H1 (cell line): Measurements from ENCODE around the gene RD3L.

Experiments
- BCL11A ChIP-seq, 2 experiments: IDR thresholded peaks; one replicate each; pipeline ENCODE4 v1.6.1; 2011; ENCODE audit warnings: low read depth in 2 of 2, low read length in 2 of 2, mild to moderate bottlenecking in 2 of 2
- EZH2 ChIP-seq: fragments of 200-600 bp; sonication (generic); IDR thresholded peaks from 2 replicates; pipeline ENCODE4 v1.7.1; 2012; ENCODE audit warnings: low read depth, mild to moderate bottlenecking, moderate library complexity, low read length, inconsistent platforms; ENCODE audit not compliant: severe bottlenecking
- GTF2F1 ChIP-seq: IDR thresholded peaks from 2 replicates; pipeline ENCODE4 v1.6.1; 2012; ENCODE audit warnings: low read depth, low read length, improper control_type of control experiment, borderline replicate concordance
- HDAC6 ChIP-seq: IDR thresholded peaks from one replicate; pipeline ENCODE4 v1.7.1; 2012; ENCODE audit warnings: low read depth, mild to moderate bottlenecking, inconsistent platforms, low read length, moderate library complexity
- JUND ChIP-seq: IDR thresholded peaks from 2 replicates; pipeline ENCODE4 v1.6.1; 2011; ENCODE audit warnings: mild to moderate bottlenecking, improper control_type of control experiment, low read length
- POLR2A ChIP-seq, 2 experiments: IDR thresholded peaks; 1 replicate in 1 of 2; 2 replicates in 1 of 2; pipeline ENCODE4 v1.6.1; 2011; ENCODE audit warnings: low read depth in 2 of 2, low read length in 2 of 2, mild to moderate bottlenecking in 2 of 2; ENCODE audit errors: control extremely low read depth in 1 of 2
- RAD21 ChIP-seq, 2 experiments: IDR thresholded peaks in 1 of 2; conservative IDR thresholded peaks in 1 of 2; 2 replicates each; pipeline ENCODE4 v1.6.1; 2011; ENCODE audit warnings: low read depth in 2 of 2, low read length in 2 of 2, improper control_type of control experiment in 1 of 2, inconsistent platforms in 1 of 2, mild to moderate bottlenecking in 1 of 2, moderate library complexity in 1 of 2
- TAF1 ChIP-seq: IDR thresholded peaks from 2 replicates; pipeline ENCODE4 v1.6.1; 2011; ENCODE audit warnings: mild to moderate bottlenecking, low read depth, low read length
- TCF12 ChIP-seq: IDR thresholded peaks from 2 replicates; pipeline ENCODE4 v1.6.1; 2011; ENCODE audit warnings: low read depth, mild to moderate bottlenecking, low read length
- TF ChIP-seq, protein P1 (sequence below), 3 experiments: IDR thresholded peaks; 1 replicate in 2 of 3; 2 replicates in 1 of 3; pipeline versions ENCODE4 v1.5.1 to v1.6.1; 2011; ENCODE audit warnings: low read length in 3 of 3, mild to moderate bottlenecking in 3 of 3, inconsistent platforms in 2 of 3, low read depth in 1 of 3, moderate library complexity in 1 of 3; ENCODE audit not compliant: insufficient read depth in 1 of 3; ENCODE audit errors: control extremely low read depth in 1 of 3

DNA sequence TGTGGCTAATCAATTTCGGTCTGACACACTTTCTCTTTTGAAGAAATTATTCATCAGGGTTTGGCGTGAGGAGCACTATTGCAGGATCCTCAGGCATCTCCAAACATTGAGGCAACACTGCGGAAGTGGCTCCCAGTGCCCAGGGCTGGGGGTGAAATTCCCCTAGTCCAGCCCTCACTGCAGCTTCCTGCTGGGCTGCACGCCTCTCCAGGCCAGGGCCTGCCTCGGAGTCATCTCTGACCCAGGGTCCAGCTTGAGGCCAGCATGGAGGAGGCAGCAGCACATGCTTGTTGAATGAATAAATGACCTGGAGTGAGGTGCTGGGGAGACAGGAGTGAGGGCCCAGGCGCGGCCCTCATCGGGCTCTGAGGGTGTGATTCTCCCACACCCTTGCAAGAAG is 50.1 kb downstream of the RD3L start:
- TF ChIP-seq, protein P1, sequence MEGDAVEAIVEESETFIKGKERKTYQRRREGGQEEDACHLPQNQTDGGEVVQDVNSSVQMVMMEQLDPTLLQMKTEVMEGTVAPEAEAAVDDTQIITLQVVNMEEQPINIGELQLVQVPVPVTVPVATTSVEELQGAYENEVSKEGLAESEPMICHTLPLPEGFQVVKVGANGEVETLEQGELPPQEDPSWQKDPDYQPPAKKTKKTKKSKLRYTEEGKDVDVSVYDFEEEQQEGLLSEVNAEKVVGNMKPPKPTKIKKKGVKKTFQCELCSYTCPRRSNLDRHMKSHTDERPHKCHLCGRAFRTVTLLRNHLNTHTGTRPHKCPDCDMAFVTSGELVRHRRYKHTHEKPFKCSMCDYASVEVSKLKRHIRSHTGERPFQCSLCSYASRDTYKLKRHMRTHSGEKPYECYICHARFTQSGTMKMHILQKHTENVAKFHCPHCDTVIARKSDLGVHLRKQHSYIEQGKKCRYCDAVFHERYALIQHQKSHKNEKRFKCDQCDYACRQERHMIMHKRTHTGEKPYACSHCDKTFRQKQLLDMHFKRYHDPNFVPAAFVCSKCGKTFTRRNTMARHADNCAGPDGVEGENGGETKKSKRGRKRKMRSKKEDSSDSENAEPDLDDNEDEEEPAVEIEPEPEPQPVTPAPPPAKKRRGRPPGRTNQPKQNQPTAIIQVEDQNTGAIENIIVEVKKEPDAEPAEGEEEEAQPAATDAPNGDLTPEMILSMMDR (IDR thresholded peaks at IDR 0.05; ENCODE audit: control extremely low read depth in 1 of 3, insufficient read depth in 1 of 3, low read depth in 1 of 3, low read length in 3 of 3), result no peak
- TF ChIP-seq GTF2F1 (no peak), TCF12 (no peak), TAF1 (no peak), EZH2 (no peak), POLR2A (IDR thresholded peaks at IDR 0.05; ENCODE audit: control extremely low read depth in 1 of 2, low read depth in 2 of 2, low read length in 2 of 2) (no peak), JUND (no peak), HDAC6 (no peak), RAD21 (IDR thresholded peaks at IDR 0.05 in 1 of 2, conservative IDR thresholded peaks at IDR 0.05 in 1 of 2; ENCODE audit: low read depth in 2 of 2, low read length in 2 of 2) (no peak), BCL11A (IDR thresholded peaks at IDR 0.05; ENCODE audit: low read depth in 2 of 2, low read length in 2 of 2) (no peak)
